ENCODE results near the gene PIGM.
A peak's percentile ranks its signal among the peaks of the same experiment; 100 is the strongest.

Gene PIGM

GRCh38 chr1:160047111-160047991 lies 15.6 kb upstream of the PIGM start:
- Mint-ChIP-seq H3K27me3 (peaks cover 18% of the 10 kb centered on the region), H3K4me1 (peaks cover 15% of the 10 kb centered on the region)
- ATAC-seq: no peak

GRCh38 chr1:160046494-160047110 lies 14.8 kb upstream of the PIGM start:
- DNase-seq (peak; percentile 46 to 50), ATAC-seq (peak; percentile 84)
- peaks cover 15% of the 10 kb centered on the region for H3K4me1 Mint-ChIP-seq
- peak overlapping the region; percentile 65 to 70 for H3K4me3 Mint-ChIP-seq
- H3K27me3 Mint-ChIP-seq: peaks cover 18% of the 10 kb centered on the region
- peak overlapping the region; percentile 19 to 30 for H3K27ac Mint-ChIP-seq
- no peaks in the 10 kb centered on the region for H3K9me3 Mint-ChIP-seq

More at GRCh38 chr1:160047111-160047991, 15.6 kb upstream of the PIGM start:
- Mint-ChIP-seq H3K9me3 (no peaks in the 10 kb centered on the region), H3K27ac (peak overlapping the region; percentile 19 to 30), H3K4me3 (peak overlapping the region; percentile 65 to 70)
- no peak for DNase-seq

- H3K27me3 Mint-ChIP-seq: peaks cover 18% of the 10 kb centered on the region
- ATAC-seq (no peak), DNase-seq (no peak)
- no peak overlapping the region for H3K27ac Mint-ChIP-seq
- H3K4me3 Mint-ChIP-seq: no peak overlapping the region
- peaks cover 15% of the 10 kb centered on the region for H3K4me1 Mint-ChIP-seq
- H3K9me3 Mint-ChIP-seq: no peaks in the 10 kb centered on the region
Observed at GRCh38 chr1:160045653-160046052, 13.9 kb upstream of the PIGM start.

GRCh38 chr1:160043543-160043942 lies 11.8 kb upstream of the PIGM start:
- ATAC-seq: no peak
- peaks cover 15% of the 10 kb centered on the region for H3K4me1 Mint-ChIP-seq
- DNase-seq: no peak
- H3K9me3 Mint-ChIP-seq: no peaks in the 10 kb centered on the region
- no peak overlapping the region for H3K27ac Mint-ChIP-seq
- no peak overlapping the region for H3K4me3 Mint-ChIP-seq
- H3K27me3 Mint-ChIP-seq: peaks cover 18% of the 10 kb centered on the region

GRCh38 chr1:160040476-160040875 lies 8.7 kb upstream of the PIGM start:
- no peaks in the 10 kb centered on the region for H3K4me1 Mint-ChIP-seq
- H3K4me3 Mint-ChIP-seq: no peak overlapping the region
- no peaks in the 10 kb centered on the region for H3K9me3 Mint-ChIP-seq
- ATAC-seq (no peak), DNase-seq (no peak)
- H3K27ac Mint-ChIP-seq: no peak overlapping the region
- H3K27me3 Mint-ChIP-seq: peaks cover 4% of the 10 kb centered on the region

GRCh38 chr1:160032165-160032820 lies 503 bp upstream of the PIGM start:
- Mint-ChIP-seq H3K27me3 (no peaks in the 10 kb centered on the region), H3K4me3 (peak overlapping the region; percentile 98 to 99), H3K27ac (peak overlapping the region; percentile 67 to 94), H3K9me3 (no peaks in the 10 kb centered on the region), H3K4me1 (peaks cover 48% of the 10 kb centered on the region)
- DNase-seq (no peak), ATAC-seq (peak; percentile 39)

GRCh38 chr1:160030657-160031364 lies 979 bp downstream of the PIGM start:
- ATAC-seq: peak; percentile 50
- no peaks in the 10 kb centered on the region for H3K27me3 Mint-ChIP-seq
- peak overlapping the region; percentile 98 to 99 for H3K4me3 Mint-ChIP-seq
- peak overlapping the region; percentile 81 to 87 for H3K27ac Mint-ChIP-seq
- no peaks in the 10 kb centered on the region for H3K9me3 Mint-ChIP-seq
- DNase-seq: no peak
- peaks cover 48% of the 10 kb centered on the region for H3K4me1 Mint-ChIP-seq

- Mint-ChIP-seq H3K9me3 (no peaks in the 10 kb centered on the region), H3K4me1 (peaks cover 43% of the 10 kb centered on the region), H3K27ac (no peak overlapping the region), H3K27me3 (no peaks in the 10 kb centered on the region), H3K4me3 (no peak overlapping the region)
- DNase-seq: no peak
- ATAC-seq: no peak
Observed at GRCh38 chr1:160028426-160028825, 3.4 kb downstream of the PIGM start.

- no peak overlapping the region for H3K4me3 Mint-ChIP-seq
- H3K9me3 Mint-ChIP-seq: no peaks in the 10 kb centered on the region
Observed at GRCh38 chr1:160025314-160025713, 6.5 kb downstream of the PIGM start.

GRCh38 chr1:160024195-160024905 lies 7.4 kb downstream of the PIGM start:
- ATAC-seq (no peak), DNase-seq (no peak)
- H3K4me1 Mint-ChIP-seq: peaks cover 8% of the 10 kb centered on the region
- H3K9me3 Mint-ChIP-seq: no peaks in the 10 kb centered on the region
- H3K27me3 Mint-ChIP-seq: no peaks in the 10 kb centered on the region
- no peak overlapping the region for H3K27ac Mint-ChIP-seq
- H3K4me3 Mint-ChIP-seq: no peak overlapping the region

More at GRCh38 chr1:160025314-160025713, 6.5 kb downstream of the PIGM start:
- no peaks in the 10 kb centered on the region for H3K27me3 Mint-ChIP-seq
- ATAC-seq (no peak), DNase-seq (no peak)
- peaks cover 18% of the 10 kb centered on the region for H3K4me1 Mint-ChIP-seq
- no peak overlapping the region for H3K27ac Mint-ChIP-seq

GRCh38 chr1:160022330-160023310 lies 9.2 kb downstream of the PIGM start:
- H3K27ac Mint-ChIP-seq: no peak overlapping the region
- ATAC-seq: no peak
- H3K4me3 Mint-ChIP-seq: no peak overlapping the region
- no peaks in the 10 kb centered on the region for H3K27me3 Mint-ChIP-seq
- no peak for DNase-seq
- no peaks in the 10 kb centered on the region for H3K4me1 Mint-ChIP-seq
- no peaks in the 10 kb centered on the region for H3K9me3 Mint-ChIP-seq

- no peak for DNase-seq
- Mint-ChIP-seq H3K27ac (peak overlapping the region in 1 of 2 donors; percentile 45), H3K27me3 (no peaks in the 10 kb centered on the region), H3K4me1 (no peaks in the 10 kb centered on the region), H3K9me3 (no peaks in the 10 kb centered on the region), H3K4me3 (no peak overlapping the region)
- no peak for ATAC-seq
Observed at GRCh38 chr1:160021376-160022074, 10.3 kb downstream of the PIGM start.

GRCh38 chr1:160020196-160020595 lies 11.6 kb downstream of the PIGM start:
- H3K4me1 Mint-ChIP-seq: no peaks in the 10 kb centered on the region
- H3K27me3 Mint-ChIP-seq: no peaks in the 10 kb centered on the region
- no peak overlapping the region for H3K4me3 Mint-ChIP-seq
- no peak overlapping the region for H3K27ac Mint-ChIP-seq
- DNase-seq (no peak), ATAC-seq (no peak)
- no peaks in the 10 kb centered on the region for H3K9me3 Mint-ChIP-seq

Measured in stimulated activated naive CD8-positive, alpha-beta T cell treated with anti-CD3 and anti-CD28 coated beads, Interleukin-15, amount 100 ng/mL, for 72 hours (primary cell).